Keratinocyte (primary cell): ENCODE measurements around the gene PIK3C3. TPM values are rescaled to one million over a fixed set of nuclear protein-coding genes. Genes with fewer than 3 reads are reported as not detected.

Experiments
- DNase-seq: peaks from one replicate; pipeline ENCODE4 v3.0.0-alpha.2; 2011; ENCODE audit warnings: low read depth, missing footprints, low spot score
- FAIRE-seq: peaks from 2 replicates; lab custom pipeline; 2011; peaks lifted over from hg19 to GRCh38; lab: Jason Lieb, UNC
- H2AFZ ChIP-seq: 2 replicates; pipeline ENCODE4 v1.6.0; 2012; ENCODE audit warnings: low read length, control low read depth, inconsistent platforms; ENCODE audit not compliant: control insufficient read depth
- H3K27ac ChIP-seq: 2 replicates; pipeline ENCODE4 v1.5.1; 2011; ENCODE audit warnings: low read length; ENCODE audit not compliant: control insufficient read depth, insufficient read depth
- H3K27me3 ChIP-seq: 3 replicates; pipeline ENCODE4 v1.6.0; 2011; ENCODE audit warnings: low read length; ENCODE audit not compliant: control insufficient read depth, insufficient read depth; ENCODE audit errors: extremely low read depth
- H3K36me3 ChIP-seq, 2 experiments: 2 replicates in 1 of 2; 3 replicates in 1 of 2; pipeline ENCODE4 v1.5.1; 2011; ENCODE audit warnings: low read length in 2 of 2, mild to moderate bottlenecking in 1 of 2; ENCODE audit not compliant: control insufficient read depth in 2 of 2, insufficient read depth in 2 of 2; ENCODE audit errors: extremely low read depth in 1 of 2
- H3K4me1 ChIP-seq: 3 replicates; pipeline ENCODE4 v1.5.1; 2011; ENCODE audit warnings: low read length; ENCODE audit not compliant: control insufficient read depth, insufficient read depth; ENCODE audit errors: extremely low read depth
- H3K4me2 ChIP-seq: 3 replicates; pipeline ENCODE4 v1.6.0; 2011; ENCODE audit warnings: low read depth, low read length; ENCODE audit not compliant: control insufficient read depth, insufficient read depth; ENCODE audit errors: extremely low read depth
- H3K4me3 ChIP-seq, 3 experiments: fragments of 200-600 bp in 1 of 3; sonication (generic) in 1 of 3; 2 replicates in 2 of 3; 3 replicates in 1 of 3; pipeline ENCODE4 v1.5.1; 2011 to 2016; ENCODE audit warnings: low read length in 3 of 3, mild to moderate bottlenecking in 3 of 3, control low read depth in 2 of 3, inconsistent platforms in 1 of 3, low read depth in 1 of 3, mixed read lengths in 1 of 3, mixed run types in 1 of 3, moderate library complexity in 1 of 3; ENCODE audit not compliant: control insufficient read depth in 2 of 3, insufficient read depth in 2 of 3; ENCODE audit errors: extremely low read depth in 1 of 3
- H3K79me2 ChIP-seq: 2 replicates; pipeline ENCODE4 v1.6.0; 2012; ENCODE audit warnings: low read length; ENCODE audit not compliant: control insufficient read depth, insufficient read depth
- H3K9ac ChIP-seq: 3 replicates; pipeline ENCODE4 v1.6.0; 2011; ENCODE audit warnings: low read length; ENCODE audit not compliant: control insufficient read depth, insufficient read depth; ENCODE audit errors: extremely low read depth
- H3K9me1 ChIP-seq: 3 replicates; pipeline ENCODE4 v1.6.0; 2011; ENCODE audit warnings: low read length; ENCODE audit not compliant: control insufficient read depth, insufficient read depth; ENCODE audit errors: extremely low read depth
- H3K9me3 ChIP-seq: 2 replicates; pipeline ENCODE4 v1.5.1; 2012; ENCODE audit warnings: low read depth, low read length; ENCODE audit not compliant: control insufficient read depth
- H4K20me1 ChIP-seq: 3 replicates; pipeline ENCODE4 v1.6.0; 2011; ENCODE audit warnings: low read length; ENCODE audit not compliant: control insufficient read depth, insufficient read depth; ENCODE audit errors: extremely low read depth
- CTCF ChIP-seq, 3 experiments: IDR thresholded peaks in 1 of 3; conservative IDR thresholded peaks in 1 of 3; optimal IDR thresholded peaks in 1 of 3; 2 replicates in 2 of 3; 3 replicates in 1 of 3; pipeline versions ENCODE3 to v1.5.1; 2011; ENCODE audit warnings: low read length in 3 of 3, mild to moderate bottlenecking in 3 of 3, moderate library complexity in 2 of 3, control low read depth in 1 of 3, inconsistent platforms in 1 of 3; ENCODE audit not compliant: insufficient read depth in 2 of 3; ENCODE audit errors: extremely low read depth in 1 of 3
- EZH2 ChIP-seq: IDR thresholded peaks from one replicate; pipeline ENCODE4 v1.6.1; 2012; ENCODE audit warnings: inconsistent platforms, mild to moderate bottlenecking, low read length, moderate library complexity
- dilution Hi-C: fragments of 300-500 bp; cut with MboI; formaldehyde crosslinking; loops from one replicate; pipeline ENCODE4 v1.7.0; 2020; ENCODE audit warnings: low sequenced_read_pairs; ENCODE audit not compliant: extremely low pct_ligation_motif_present
- polyA plus RNA-seq, 5 experiments: library from polyadenylated mRNA; depleted of rRNA in 3 of 5; stranded (reverse) in 3 of 5; stranded (forward) in 1 of 5; unstranded in 1 of 5; fragments of >200 nt; gene quantifications; 1 replicate in 1 of 5; 2 replicates in 3 of 5; 3 replicates in 1 of 5; pipeline versions ENCODE4 v1.2.1 to v1.2.3, GENCODE V29; 2011 to 2012; ENCODE audit warnings: missing spikeins in 2 of 5, low read depth in 1 of 5, low replicate concordance in 1 of 5

PIK3C3 gene
- polyA plus RNA-seq, 1 donor (not counting 4 experiments of a cell fraction or from before 2014, with no cell fraction given): 65.0 TPM

- H3K9ac ChIP-seq: no peak overlapping the region
- H3K36me3 ChIP-seq: no peaks in the 10 kb centered on the region
- H4K20me1 ChIP-seq: no peaks in the 10 kb centered on the region
- no peak overlapping the region for H2AFZ ChIP-seq
- dilution Hi-C loops: no loop called here
- no peak overlapping the region for H3K4me3 ChIP-seq
- H3K27me3 ChIP-seq: no peaks in the 10 kb centered on the region
- TF ChIP-seq EZH2 (no peak), CTCF (optimal IDR thresholded peaks at IDR 0.05 in 1 of 3, IDR thresholded peaks at IDR 0.05 in 1 of 3, conservative IDR thresholded peaks at IDR 0.05 in 1 of 3; ENCODE audit: extremely low read depth in 1 of 3, insufficient read depth in 2 of 3, low read length in 3 of 3) (no peak)
- DNase-seq: no peak
- H3K27ac ChIP-seq: no peak overlapping the region
- H3K4me1 ChIP-seq: no peaks in the 10 kb centered on the region
- no peaks in the 10 kb centered on the region for H3K79me2 ChIP-seq
- no peak for FAIRE-seq
- no peak overlapping the region for H3K4me2 ChIP-seq
- H3K9me3 ChIP-seq: no peaks in the 10 kb centered on the region
- H3K9me1 ChIP-seq: no peaks in the 10 kb centered on the region
Observed at GRCh38 chr18:41921770-41922169, 33.3 kb upstream of the PIK3C3 start.

GRCh38 chr18:41922176-41922575 is 32.9 kb upstream of the PIK3C3 start:
- TF ChIP-seq EZH2: no peak
- TF ChIP-seq CTCF (optimal IDR thresholded peaks at IDR 0.05 in 1 of 3, IDR thresholded peaks at IDR 0.05 in 1 of 3, conservative IDR thresholded peaks at IDR 0.05 in 1 of 3; ENCODE audit: extremely low read depth in 1 of 3, insufficient read depth in 2 of 3, low read length in 3 of 3): no peak
- dilution Hi-C loops: no loop called here
- no peaks in the 10 kb centered on the region for H3K36me3 ChIP-seq
- no peak for FAIRE-seq
- H3K9ac ChIP-seq: no peak overlapping the region
- no peak overlapping the region for H2AFZ ChIP-seq
- no peak overlapping the region for H3K4me2 ChIP-seq
- no peaks in the 10 kb centered on the region for H3K79me2 ChIP-seq
- no peaks in the 10 kb centered on the region for H3K9me1 ChIP-seq
- H4K20me1 ChIP-seq: no peaks in the 10 kb centered on the region
- DNase-seq: no peak
- H3K27me3 ChIP-seq: no peaks in the 10 kb centered on the region
- no peaks in the 10 kb centered on the region for H3K9me3 ChIP-seq
- no peaks in the 10 kb centered on the region for H3K4me1 ChIP-seq
- H3K27ac ChIP-seq: no peak overlapping the region
- H3K4me3 ChIP-seq: no peak overlapping the region
